Brain pericyte (primary cell): ENCODE data around the gene SHLD1.
"Not testable (repeated sequence)": the region's sequence is repeated elsewhere in the genome, so short reads cannot be mapped to it uniquely, and the experiment has no call there.

ENCODE experiments used
- DNase-seq: peaks from one replicate; pipeline ENCODE4 v3.0.0-alpha.2; 2012; ENCODE audit warnings: low read depth, low spot score

Gene SHLD1

GRCh38 chr20:5749952-5750779, at the start of gene SHLD1:
TSS of gene SHLD1 (plus strand) at chr20:5750401. CDS start at chr20:5772866, 22,465 bp downstream.
- DNase-seq, result peak; percentile 37

- not testable (repeated sequence) for DNase-seq
These were observed 47.9 kb upstream of the SHLD1 start for GRCh38 chr20:5702339-5702738.

GRCh38 chr20:5703681-5704101, 46.5 kb upstream of the SHLD1 start:
- DNase-seq, result no peak

GRCh38 chr20:5705827-5706226, 44.4 kb upstream of the SHLD1 start:
- no peak for DNase-seq

GRCh38 chr20:5706797-5707196, 43.4 kb upstream of the SHLD1 start:
- DNase-seq, result no peak

- no peak for DNase-seq
These were observed 39.6 kb upstream of the SHLD1 start for GRCh38 chr20:5710551-5710950.

GRCh38 chr20:5714261-5715041, 35.8 kb upstream of the SHLD1 start:
- DNase-seq, result no peak

GRCh38 chr20:5715071-5715841, 34.9 kb upstream of the SHLD1 start:
- no peak for DNase-seq

- DNase-seq, result no peak
These were observed 33.2 kb upstream of the SHLD1 start for GRCh38 chr20:5716953-5717352.

- no peak for DNase-seq
These were observed 31.2 kb upstream of the SHLD1 start for GRCh38 chr20:5718896-5719595.

- DNase-seq, result no peak
These were observed 30.3 kb upstream of the SHLD1 start for GRCh38 chr20:5719861-5720403.

GRCh38 chr20:5720696-5721095, 29.5 kb upstream of the SHLD1 start:
- no peak for DNase-seq

- not testable (repeated sequence) for DNase-seq
These were observed 28.8 kb upstream of the SHLD1 start for GRCh38 chr20:5721356-5721755.

GRCh38 chr20:5722927-5723326, 27.3 kb upstream of the SHLD1 start:
- DNase-seq, result no peak

- DNase-seq, result not testable (repeated sequence)
These were observed 25.1 kb upstream of the SHLD1 start for GRCh38 chr20:5725183-5725463.

GRCh38 chr20:5727018-5727515, 23.1 kb upstream of the SHLD1 start:
- DNase-seq, result no peak

GRCh38 chr20:5729348-5729747, 20.9 kb upstream of the SHLD1 start:
- peak; percentile 68 for DNase-seq

GRCh38 chr20:5730131-5730530, 20.1 kb upstream of the SHLD1 start:
- DNase-seq, result no peak

- DNase-seq, result no peak
These were observed 18.3 kb upstream of the SHLD1 start for GRCh38 chr20:5731753-5732366.

- DNase-seq, result no peak
These were observed 15.6 kb upstream of the SHLD1 start for GRCh38 chr20:5734602-5735001.
